ENCODE measurements around the gene ARSJ.

- TF ChIP-seq CTCF (IDR thresholded peaks at IDR 0.05) (no peak), POLR2A (IDR thresholded peaks at IDR 0.05) (no peak)
Observed at GRCh38 chr4:113935190-113935589, 44.3 kb downstream of the ARSJ start.
